ENCODE measurements around the gene PPP1R15B.

DNA sequence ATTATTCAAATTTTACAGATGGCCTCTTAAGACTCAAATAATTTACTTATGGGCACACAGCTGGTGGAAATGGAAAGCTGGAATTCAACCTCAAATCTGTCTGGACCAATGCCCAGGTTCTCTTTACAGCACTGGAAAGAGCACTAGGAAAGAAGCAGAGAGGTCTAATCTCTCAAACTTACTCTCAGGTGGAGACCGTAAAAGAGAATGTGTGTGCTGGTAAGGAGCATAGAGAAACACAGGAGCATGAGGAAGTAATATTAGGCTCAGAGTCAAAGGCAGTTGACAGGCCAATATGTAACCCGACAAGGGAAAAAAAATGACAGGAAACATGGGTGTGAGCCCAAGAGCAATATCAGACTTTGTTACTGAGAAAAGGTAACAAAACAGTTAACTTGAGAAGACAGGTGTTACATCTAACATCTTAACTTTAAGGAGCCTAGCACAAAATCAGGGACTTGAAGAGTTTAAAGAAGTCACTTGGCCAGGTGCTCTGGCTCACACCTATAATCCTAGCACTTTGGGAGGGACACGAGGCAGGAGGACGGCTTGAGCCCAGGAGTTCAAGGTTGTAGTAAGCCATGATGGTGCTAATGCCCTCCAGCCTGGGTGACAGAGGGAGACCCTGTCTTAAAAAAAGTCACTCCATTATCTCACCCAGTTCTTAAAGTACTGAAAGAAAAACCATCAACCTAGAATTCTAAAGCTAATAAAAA, 20.7 kb downstream of the PPP1R15B start:
- TF ChIP-seq, protein P1, sequence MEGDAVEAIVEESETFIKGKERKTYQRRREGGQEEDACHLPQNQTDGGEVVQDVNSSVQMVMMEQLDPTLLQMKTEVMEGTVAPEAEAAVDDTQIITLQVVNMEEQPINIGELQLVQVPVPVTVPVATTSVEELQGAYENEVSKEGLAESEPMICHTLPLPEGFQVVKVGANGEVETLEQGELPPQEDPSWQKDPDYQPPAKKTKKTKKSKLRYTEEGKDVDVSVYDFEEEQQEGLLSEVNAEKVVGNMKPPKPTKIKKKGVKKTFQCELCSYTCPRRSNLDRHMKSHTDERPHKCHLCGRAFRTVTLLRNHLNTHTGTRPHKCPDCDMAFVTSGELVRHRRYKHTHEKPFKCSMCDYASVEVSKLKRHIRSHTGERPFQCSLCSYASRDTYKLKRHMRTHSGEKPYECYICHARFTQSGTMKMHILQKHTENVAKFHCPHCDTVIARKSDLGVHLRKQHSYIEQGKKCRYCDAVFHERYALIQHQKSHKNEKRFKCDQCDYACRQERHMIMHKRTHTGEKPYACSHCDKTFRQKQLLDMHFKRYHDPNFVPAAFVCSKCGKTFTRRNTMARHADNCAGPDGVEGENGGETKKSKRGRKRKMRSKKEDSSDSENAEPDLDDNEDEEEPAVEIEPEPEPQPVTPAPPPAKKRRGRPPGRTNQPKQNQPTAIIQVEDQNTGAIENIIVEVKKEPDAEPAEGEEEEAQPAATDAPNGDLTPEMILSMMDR (conservative IDR thresholded peaks at IDR 0.05; ENCODE audit: low read depth, low read length), result no peak
- TF ChIP-seq POLR2A (IDR thresholded peaks at IDR 0.05; ENCODE audit: low read depth, low read length) (no peak), MAZ (IDR thresholded peaks at IDR 0.05; ENCODE audit: borderline replicate concordance, low read depth, low read length) (no peak), CEBPB (IDR thresholded peaks at IDR 0.05; ENCODE audit: low read depth, low read length) (no peak), RAD21 (IDR thresholded peaks at IDR 0.05; ENCODE audit: low read length) (no peak), MAFK (IDR thresholded peaks at IDR 0.05; ENCODE audit: low read depth, low read length) (no peak), RCOR1 (IDR thresholded peaks at IDR 0.05; ENCODE audit: insufficient replicate concordance, low read length) (no peak)
- TF ChIP-seq, protein P2, sequence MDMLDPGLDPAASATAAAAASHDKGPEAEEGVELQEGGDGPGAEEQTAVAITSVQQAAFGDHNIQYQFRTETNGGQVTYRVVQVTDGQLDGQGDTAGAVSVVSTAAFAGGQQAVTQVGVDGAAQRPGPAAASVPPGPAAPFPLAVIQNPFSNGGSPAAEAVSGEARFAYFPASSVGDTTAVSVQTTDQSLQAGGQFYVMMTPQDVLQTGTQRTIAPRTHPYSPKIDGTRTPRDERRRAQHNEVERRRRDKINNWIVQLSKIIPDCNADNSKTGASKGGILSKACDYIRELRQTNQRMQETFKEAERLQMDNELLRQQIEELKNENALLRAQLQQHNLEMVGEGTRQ (IDR thresholded peaks at IDR 0.05; ENCODE audit: low read depth, low read length), result no peak
